Measurements from ENCODE around the gene TMEM18. TPM values are rescaled to one million over a fixed set of nuclear protein-coding genes. Genes with fewer than 3 reads are reported as not detected.

TMEM18 gene
- total and polyA plus RNA-seq, 2 of the 13 experiments (the other 11 are each of a cell fraction or from before 2014, with no cell fraction given): 45.9 to 49.4 TPM

GRCh38 chr2:644871-645270 lies 32.3 kb downstream of the TMEM18 start:
- no TSS peak for BruUV-seq (replicated peaks)
- H3K4me2 ChIP-seq (ENCODE audit: low read depth, low read length): no peak overlapping the region
- H3K4me1 ChIP-seq (ENCODE audit: insufficient read depth, low read length): no peaks in the 10 kb centered on the region
- no peak overlapping the region for H3K27ac ChIP-seq (ENCODE audit: extremely low read length, insufficient read depth, low read length)
- 5% methylated on average over 5 of the region's 5 CpGs for WGBS (ENCODE audit: low lambda C conversion rate)
- no peak for TF ChIP-seq ZNF589 (CRISPR knock-in tag; conservative IDR thresholded peaks at IDR 0.05)
- TF ChIP-seq STAT6 (CRISPR knock-in tag; IDR thresholded peaks at IDR 0.05; ENCODE audit: borderline replicate concordance): no peak
- no peak overlapping the region for H3K9ac ChIP-seq (ENCODE audit: insufficient read depth, low read depth, low read length)
- ATAC-seq (no peak), DNase-seq (ENCODE audit: low spot score) (no peak), FAIRE-seq (no peak)
- H3K27me3 ChIP-seq (ENCODE audit: control insufficient read depth in 1 of 2, insufficient read depth in 2 of 2, low read length in 2 of 2): peaks cover 7 to 77% of the 10 kb centered on the region in 2 experiments; a peak in 3 of 5 replicates
- H4K20me1 ChIP-seq (ENCODE audit: insufficient read depth, low read length): no peaks in the 10 kb centered on the region
- no peak overlapping the region for H3K4me3 ChIP-seq (replicated peaks in 1 of 3; ENCODE audit: insufficient read depth in 1 of 3, low read depth in 2 of 3, low read length in 3 of 3)
- H3K9me3 ChIP-seq (ENCODE audit: low read length): no peaks in the 10 kb centered on the region
- intact Hi-C loops (cut with micrococcal nuclease; ENCODE audit: unreplicated experiment): no loop called here
- ChIA-PET POLR2A (no interaction called here), CTCF (ENCODE audit: low intra/inter-chr PET ratio, low total read pairs) (no interaction called here)
- H3K36me3 ChIP-seq (replicated peaks in 1 of 2; ENCODE audit: control insufficient read depth in 1 of 2, insufficient read depth in 2 of 2, low read length in 2 of 2): no peaks in the 10 kb centered on the region
- in situ Hi-C loops (cut with HindIII; ENCODE audit: extremely low pct_ligation_motif_present, low pct_unique_long_range_greater_than_20kb): no loop called here
- H2AFZ ChIP-seq (ENCODE audit: low read length): no peak overlapping the region
- no peaks in the 10 kb centered on the region for H3K79me2 ChIP-seq (ENCODE audit: insufficient read depth, low read length)

GRCh38 chr2:643761-644160 lies 33.4 kb downstream of the TMEM18 start:
- H3K36me3 ChIP-seq (replicated peaks in 1 of 2; ENCODE audit: control insufficient read depth in 1 of 2, insufficient read depth in 2 of 2, low read length in 2 of 2): no peaks in the 10 kb centered on the region
- no peak for FAIRE-seq
- no peak overlapping the region for H3K4me3 ChIP-seq (replicated peaks in 1 of 3; ENCODE audit: insufficient read depth in 1 of 3, low read depth in 2 of 3, low read length in 3 of 3)
- H4K20me1 ChIP-seq (ENCODE audit: insufficient read depth, low read length): no peaks in the 10 kb centered on the region
- no peaks in the 10 kb centered on the region for H3K4me1 ChIP-seq (ENCODE audit: insufficient read depth, low read length)
- H3K27ac ChIP-seq (ENCODE audit: extremely low read length, insufficient read depth, low read length): no peak overlapping the region
- ChIA-PET CTCF (ENCODE audit: low intra/inter-chr PET ratio, low total read pairs) (no interaction called here), POLR2A (no interaction called here)
- no TSS peak for BruUV-seq (replicated peaks)
- 19% methylated on average over 4 of the region's 4 CpGs for WGBS (ENCODE audit: low lambda C conversion rate)
- peaks cover 3 to 70% of the 10 kb centered on the region in 2 experiments; a peak in 3 of 5 replicates for H3K27me3 ChIP-seq (ENCODE audit: control insufficient read depth in 1 of 2, insufficient read depth in 2 of 2, low read length in 2 of 2)
- H3K9ac ChIP-seq (ENCODE audit: insufficient read depth, low read depth, low read length): no peak overlapping the region
- H2AFZ ChIP-seq (ENCODE audit: low read length): no peak overlapping the region
- H3K4me2 ChIP-seq (ENCODE audit: low read depth, low read length): no peak overlapping the region
- H3K9me3 ChIP-seq (ENCODE audit: low read length): no peaks in the 10 kb centered on the region
- intact Hi-C loops (cut with micrococcal nuclease; ENCODE audit: unreplicated experiment): no loop called here
- no peak for DNase-seq (ENCODE audit: low spot score)
- no peaks in the 10 kb centered on the region for H3K79me2 ChIP-seq (ENCODE audit: insufficient read depth, low read length)
- TF ChIP-seq ETS1 (CRISPR knock-in tag; IDR thresholded peaks at IDR 0.05) (no peak), ZNF570 (CRISPR knock-in tag; IDR thresholded peaks at IDR 0.05; ENCODE audit: borderline replicate concordance) (no peak), ZBTB3 (CRISPR knock-in tag; IDR thresholded peaks at IDR 0.05; ENCODE audit: borderline replicate concordance, low read depth) (no peak), HOXD1 (CRISPR knock-in tag; IDR thresholded peaks at IDR 0.05) (no peak)
- in situ Hi-C loops (cut with HindIII; ENCODE audit: extremely low pct_ligation_motif_present, low pct_unique_long_range_greater_than_20kb): no loop called here
- no peak for ATAC-seq

Data from HepG2 (cell line).